ENCODE measurements around the gene FDXACB1. TPM values are rescaled to one million over a fixed set of nuclear protein-coding genes. Genes with fewer than 3 reads are reported as not detected.

The FDXACB1 gene
- total and polyA plus RNA-seq, 3 donors from 2014 or later: 7.2 to 7.8 (median 7.4) TPM

DNA sequence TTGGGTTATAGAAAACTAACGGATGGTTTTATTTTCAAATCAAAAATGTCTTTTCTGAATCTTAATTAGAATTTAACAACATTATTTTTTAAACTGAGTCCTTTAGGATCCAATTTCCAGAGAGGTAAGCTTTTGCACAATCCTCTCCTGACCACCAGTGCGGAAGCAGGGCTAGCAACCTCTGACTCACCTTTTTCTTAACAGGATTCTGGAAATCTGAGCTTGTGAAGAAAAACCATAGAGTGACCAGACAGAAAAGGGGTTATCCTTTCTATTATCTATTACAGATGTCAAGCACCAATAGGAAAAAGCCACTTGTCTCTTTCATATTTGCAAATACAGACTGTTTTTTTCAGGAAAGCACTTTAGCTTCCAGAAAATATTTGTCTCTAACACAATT lies 32.9 kb downstream of the FDXACB1 start:
- no peaks in the 10 kb centered on the region for H3K36me3 ChIP-seq (ENCODE audit: low read depth, missing control alignments)
- no peaks in the 10 kb centered on the region for H3K9me3 ChIP-seq
- H3K4me1 ChIP-seq: no peaks in the 10 kb centered on the region
- no peaks in the 10 kb centered on the region for H3K27me3 ChIP-seq
- H3K4me3 ChIP-seq: no peak overlapping the region
- intact Hi-C loops (cut with DNase I; ENCODE audit: low total_unique reads): loop anchor here (10.0 kb wide), 1 partner anchor 281 kb away; no protein-coding TSS in a partner anchor
- TF ChIP-seq POLR2A (IDR thresholded peaks at IDR 0.05): no peak
- TF ChIP-seq, protein P1, sequence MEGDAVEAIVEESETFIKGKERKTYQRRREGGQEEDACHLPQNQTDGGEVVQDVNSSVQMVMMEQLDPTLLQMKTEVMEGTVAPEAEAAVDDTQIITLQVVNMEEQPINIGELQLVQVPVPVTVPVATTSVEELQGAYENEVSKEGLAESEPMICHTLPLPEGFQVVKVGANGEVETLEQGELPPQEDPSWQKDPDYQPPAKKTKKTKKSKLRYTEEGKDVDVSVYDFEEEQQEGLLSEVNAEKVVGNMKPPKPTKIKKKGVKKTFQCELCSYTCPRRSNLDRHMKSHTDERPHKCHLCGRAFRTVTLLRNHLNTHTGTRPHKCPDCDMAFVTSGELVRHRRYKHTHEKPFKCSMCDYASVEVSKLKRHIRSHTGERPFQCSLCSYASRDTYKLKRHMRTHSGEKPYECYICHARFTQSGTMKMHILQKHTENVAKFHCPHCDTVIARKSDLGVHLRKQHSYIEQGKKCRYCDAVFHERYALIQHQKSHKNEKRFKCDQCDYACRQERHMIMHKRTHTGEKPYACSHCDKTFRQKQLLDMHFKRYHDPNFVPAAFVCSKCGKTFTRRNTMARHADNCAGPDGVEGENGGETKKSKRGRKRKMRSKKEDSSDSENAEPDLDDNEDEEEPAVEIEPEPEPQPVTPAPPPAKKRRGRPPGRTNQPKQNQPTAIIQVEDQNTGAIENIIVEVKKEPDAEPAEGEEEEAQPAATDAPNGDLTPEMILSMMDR (IDR thresholded peaks at IDR 0.05): no peak
- no peak for DNase-seq
- no peak overlapping the region for H3K27ac ChIP-seq
- WGBS, 2 donors: 85 to 91% methylated on average over 2 of the region's 2 CpGs

DNA sequence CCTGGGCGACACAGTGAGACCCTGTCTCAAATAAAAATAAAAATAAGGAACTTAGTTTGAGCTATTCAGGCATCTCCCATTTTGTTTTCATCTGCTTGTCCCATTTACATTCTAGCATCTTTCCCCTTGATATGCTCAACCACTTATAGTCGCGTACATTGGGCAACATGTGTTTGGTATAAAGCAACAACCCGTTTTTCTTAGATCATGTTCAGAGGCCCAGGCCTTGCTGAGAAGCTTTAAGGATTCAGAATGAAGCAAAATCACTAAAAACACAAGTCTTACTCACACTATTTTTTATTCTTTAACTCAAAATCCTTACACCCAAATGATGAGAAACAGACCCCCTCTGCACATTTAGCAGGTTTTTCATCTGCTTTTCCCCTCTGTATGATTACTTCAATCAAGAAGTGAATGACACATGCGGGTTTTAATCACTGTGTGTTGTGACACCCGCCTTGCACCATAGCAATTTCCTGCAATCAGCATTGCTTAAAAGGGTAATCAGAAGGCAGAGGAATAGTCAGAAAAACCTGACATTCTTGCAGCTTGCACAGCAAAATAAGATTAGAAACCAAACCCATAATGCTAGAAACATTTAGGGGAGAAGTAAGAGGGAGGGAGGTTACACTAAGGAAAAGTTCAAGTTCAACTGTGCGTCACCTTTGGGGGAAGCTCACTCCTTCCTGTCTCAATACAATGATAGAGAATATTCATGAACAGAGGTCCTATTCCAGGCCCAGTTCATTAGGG lies 33.5 kb downstream of the FDXACB1 start:
- Histone ChIP-seq H3K4me3 (no peak overlapping the region), H3K27me3 (no peaks in the 10 kb centered on the region), H3K4me1 (no peaks in the 10 kb centered on the region), H3K9me3 (no peaks in the 10 kb centered on the region), H3K27ac (no peak overlapping the region), H3K36me3 (ENCODE audit: low read depth, missing control alignments) (no peaks in the 10 kb centered on the region)
- no peak for TF ChIP-seq POLR2A (IDR thresholded peaks at IDR 0.05)
- TF ChIP-seq, protein P1 (IDR thresholded peaks at IDR 0.05): no peak
- 86 to 93% methylated on average over 7 of the region's 7 CpGs for whole genome bisulfite sequencing, 2 donors
- intact Hi-C loops (cut with DNase I; ENCODE audit: low total_unique reads): loop anchor here (10.0 kb wide), 1 partner anchor 281 kb away; no protein-coding TSS in a partner anchor
- no peak for DNase-seq

DNA sequence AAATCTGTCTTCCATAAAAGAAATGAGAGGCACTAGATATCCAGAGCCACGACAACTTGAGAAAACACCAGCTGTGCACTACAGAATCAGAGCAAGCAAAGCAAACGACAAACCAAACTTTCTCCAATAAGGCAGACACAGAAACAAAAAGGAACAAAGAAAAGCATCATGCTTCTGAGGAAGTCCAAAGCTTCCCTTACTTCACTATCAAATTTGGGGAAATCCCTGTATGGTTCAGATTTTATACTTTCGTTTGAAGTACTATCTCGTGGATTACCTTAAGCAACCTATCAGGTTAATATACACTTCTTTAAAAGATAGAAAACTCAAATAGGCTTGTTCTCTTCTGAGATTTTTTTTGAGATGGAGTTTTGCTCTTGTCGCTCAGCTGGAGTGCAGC lies 35.3 kb downstream of the FDXACB1 start:
- H3K36me3 ChIP-seq (ENCODE audit: low read depth, missing control alignments): no peaks in the 10 kb centered on the region
- no peak for DNase-seq
- intact Hi-C loops (cut with DNase I; ENCODE audit: low total_unique reads): loop anchor here (10.0 kb wide), 1 partner anchor 279 kb away; no protein-coding TSS in a partner anchor
- H3K4me3 ChIP-seq: no peak overlapping the region
- no peak for TF ChIP-seq POLR2A (IDR thresholded peaks at IDR 0.05)
- TF ChIP-seq, protein P1 (IDR thresholded peaks at IDR 0.05): no peak
- H3K27me3 ChIP-seq: no peaks in the 10 kb centered on the region
- no peaks in the 10 kb centered on the region for H3K9me3 ChIP-seq
- H3K27ac ChIP-seq: no peak overlapping the region
- WGBS, 2 donors: 87 to 93% methylated on average over 5 of the region's 5 CpGs
- no peaks in the 10 kb centered on the region for H3K4me1 ChIP-seq

DNA sequence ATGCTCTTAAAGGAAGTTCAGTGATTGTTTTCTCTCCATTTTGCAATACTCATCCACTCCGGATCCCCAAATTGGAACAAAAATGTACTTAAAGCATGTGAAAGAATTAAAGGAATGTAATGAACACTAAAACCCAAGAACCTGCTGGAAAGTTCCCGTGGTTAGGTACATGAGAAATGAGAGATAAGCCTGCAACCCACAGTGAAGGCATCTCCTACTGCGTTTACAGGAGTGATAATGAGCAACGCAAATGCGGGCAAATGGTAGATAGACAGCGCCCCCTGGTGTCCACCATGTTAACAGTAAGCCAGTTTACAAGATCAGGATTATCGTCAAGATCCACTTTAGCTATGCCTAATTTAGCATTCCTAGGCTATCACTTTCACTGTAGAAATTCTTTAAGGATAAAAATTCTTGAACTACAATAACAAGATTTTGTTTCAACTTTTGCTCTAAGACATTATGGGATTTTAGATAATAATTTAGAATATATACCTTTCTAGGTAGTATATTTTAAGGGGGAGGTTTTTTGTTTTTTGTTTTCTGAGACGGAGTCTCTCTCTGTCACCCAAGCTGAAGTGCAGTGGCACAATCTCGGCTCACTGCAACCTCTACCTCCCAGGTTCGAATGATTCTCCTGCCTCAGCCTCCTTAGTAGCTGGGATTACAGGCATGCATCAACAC lies 37.5 kb downstream of the FDXACB1 start:
- intact Hi-C loops (cut with DNase I; ENCODE audit: low total_unique reads): loop anchor here (10.0 kb wide), 1 partner anchor 277 kb away; no protein-coding TSS in a partner anchor
- Histone ChIP-seq H3K9me3 (no peaks in the 10 kb centered on the region), H3K4me3 (no peak overlapping the region), H3K4me1 (no peaks in the 10 kb centered on the region), H3K27me3 (no peaks in the 10 kb centered on the region), H3K27ac (no peak overlapping the region), H3K36me3 (ENCODE audit: low read depth, missing control alignments) (no peaks in the 10 kb centered on the region)
- WGBS, 2 donors: 26 to 36% methylated on average over 10 of the region's 10 CpGs
- TF ChIP-seq POLR2A (IDR thresholded peaks at IDR 0.05): no peak
- TF ChIP-seq, protein P1 (IDR thresholded peaks at IDR 0.05): peak; percentile 94 to 96 (median 95)
- peak; percentile 96 for DNase-seq

Measured in testis (tissue), 3 donors.